Measurements from ENCODE around the gene FYN.

FYN gene

GRCh38 chr6:111885373-111886027 is 12.2 kb upstream of the FYN start:
- DNase-seq: no peak

DNA sequence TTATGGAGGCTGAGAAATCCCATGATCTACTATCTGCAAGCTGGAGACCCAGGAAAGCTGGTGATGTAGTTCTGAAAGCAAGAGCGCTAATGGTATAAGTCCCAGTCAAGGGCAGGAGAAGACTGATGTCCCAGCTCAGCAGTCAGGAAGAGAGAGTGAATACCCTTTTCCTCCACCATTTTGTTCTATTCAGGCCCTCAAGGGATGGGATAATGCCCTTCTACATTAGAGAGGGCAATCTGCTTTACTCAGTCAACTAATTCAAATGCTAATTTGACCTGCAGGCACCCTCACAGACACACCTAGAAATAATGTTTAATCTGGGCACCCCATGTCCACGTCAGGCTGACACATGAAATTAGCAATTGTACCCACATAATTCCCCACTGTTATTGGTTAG is 10.8 kb upstream of the FYN start:
- no peak for DNase-seq

GRCh38 chr6:111880181-111880888 is 7.1 kb upstream of the FYN start:
- DNase-seq: no peak

DNA sequence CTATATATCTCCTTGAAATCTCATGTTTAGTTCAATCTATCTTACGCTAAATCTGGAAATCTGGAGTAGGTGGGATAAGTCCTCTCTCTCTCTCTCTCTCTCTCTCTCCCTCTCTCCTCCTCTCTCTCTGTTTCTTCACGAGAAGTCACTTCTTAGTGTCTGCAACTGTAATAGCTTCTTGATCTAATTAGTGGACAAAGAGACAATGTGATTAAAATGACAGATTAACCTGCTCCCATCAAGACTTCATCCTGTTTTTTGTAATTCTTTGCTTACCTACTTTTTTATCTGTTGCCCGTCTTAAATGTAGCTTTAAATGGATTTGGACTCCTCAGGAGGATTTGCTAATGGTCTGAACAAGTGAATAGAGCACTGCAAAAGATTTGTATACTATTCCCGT is 2.5 kb upstream of the FYN start:
- no peak for DNase-seq

GRCh38 chr6:111874025-111874415 is 768 bp upstream of the FYN start:
- no peak for DNase-seq

GRCh38 chr6:111872401-111873177 is 663 bp downstream of the FYN start:
- peak; percentile 79 for DNase-seq

- DNase-seq: peak; percentile 78
Observed at GRCh38 chr6:111871725-111872400, 1.4 kb downstream of the FYN start.

- DNase-seq: peak; percentile 23
Observed at GRCh38 chr6:111871207-111871606, 2.0 kb downstream of the FYN start.

GRCh38 chr6:111870742-111871064 is 2.5 kb downstream of the FYN start:
- DNase-seq: no peak

GRCh38 chr6:111870051-111870741 is 3.1 kb downstream of the FYN start:
- no peak for DNase-seq

- DNase-seq: no peak
Observed at GRCh38 chr6:111866857-111867256, 6.4 kb downstream of the FYN start.

DNA sequence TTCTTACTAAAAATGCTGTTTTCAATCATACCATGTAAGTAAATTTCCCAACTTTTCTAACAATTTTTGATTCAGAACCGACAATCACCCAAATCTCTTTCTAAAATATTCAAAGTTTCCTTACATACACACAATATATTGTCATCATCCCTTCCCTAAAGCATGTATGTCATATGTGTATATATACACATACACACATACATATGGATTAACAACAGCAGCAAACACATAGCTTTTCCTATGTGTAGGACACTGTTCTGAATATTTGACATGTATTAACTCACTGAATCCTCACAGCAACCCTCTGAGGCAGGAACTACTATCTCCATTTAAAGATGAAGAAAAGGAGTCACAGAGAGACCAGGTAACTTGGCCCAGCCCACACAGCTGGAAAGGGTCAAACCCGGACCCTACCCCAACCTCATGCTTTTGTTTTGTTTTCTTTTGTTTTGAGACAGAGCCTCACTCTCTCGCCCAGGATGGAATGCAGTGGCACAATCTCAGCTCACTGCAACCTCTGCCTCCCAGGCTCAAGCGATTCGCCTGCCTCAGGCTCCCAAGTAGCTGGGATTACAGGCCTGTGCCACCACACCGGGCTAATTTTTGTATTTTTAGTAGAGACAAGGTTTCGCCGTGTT is 7.2 kb downstream of the FYN start:
- DNase-seq: no peak

DNA sequence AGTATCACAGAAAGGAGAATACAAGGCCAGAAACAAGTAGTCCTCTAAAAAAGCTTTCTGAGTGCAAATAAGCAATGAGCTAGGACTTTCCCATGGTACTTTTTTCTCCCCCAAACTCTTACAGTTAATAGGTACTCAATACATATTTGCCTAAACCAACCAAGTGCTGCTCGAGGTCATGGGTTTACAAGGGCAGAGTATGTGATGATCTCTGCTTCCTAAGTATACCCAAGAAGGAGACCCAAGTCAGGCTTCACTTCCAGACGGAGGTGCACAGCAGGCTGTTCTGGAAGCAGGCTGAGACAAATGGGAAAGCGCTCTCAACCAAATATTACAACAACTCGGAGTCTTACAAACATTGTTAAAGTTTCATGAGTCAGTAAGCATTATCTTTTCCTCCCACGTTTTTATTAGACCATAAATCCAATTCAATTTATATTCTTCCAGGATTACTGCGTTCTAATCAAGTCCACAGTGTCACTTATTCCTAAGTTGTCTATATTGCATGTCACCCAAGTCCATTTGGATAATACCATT is 8.1 kb downstream of the FYN start:
- DNase-seq: no peak

GRCh38 chr6:111864138-111865048 is 8.9 kb downstream of the FYN start:
- no peak for DNase-seq

- DNase-seq: no peak
Observed at GRCh38 chr6:111862741-111863140, 10.5 kb downstream of the FYN start.

DNA sequence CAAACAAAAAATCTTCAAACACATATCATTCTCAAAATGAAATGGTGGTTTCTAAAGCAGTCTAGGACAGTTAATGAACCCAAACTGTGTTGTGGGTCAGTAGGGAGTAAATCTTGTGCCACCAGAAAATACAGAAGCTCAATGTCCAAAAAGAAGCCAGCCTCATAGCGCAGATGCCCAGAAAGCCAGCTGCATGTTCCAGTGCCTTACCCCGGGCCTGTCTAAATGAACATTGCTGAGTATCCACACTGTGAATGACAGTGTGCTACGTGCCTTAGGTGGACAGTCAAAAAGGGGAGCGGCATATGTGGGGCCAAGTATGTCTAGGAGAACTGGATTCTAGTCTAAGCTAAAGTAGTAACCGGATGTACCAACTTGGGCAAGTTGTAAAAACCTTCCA is 10.9 kb downstream of the FYN start:
- DNase-seq: no peak

DNA sequence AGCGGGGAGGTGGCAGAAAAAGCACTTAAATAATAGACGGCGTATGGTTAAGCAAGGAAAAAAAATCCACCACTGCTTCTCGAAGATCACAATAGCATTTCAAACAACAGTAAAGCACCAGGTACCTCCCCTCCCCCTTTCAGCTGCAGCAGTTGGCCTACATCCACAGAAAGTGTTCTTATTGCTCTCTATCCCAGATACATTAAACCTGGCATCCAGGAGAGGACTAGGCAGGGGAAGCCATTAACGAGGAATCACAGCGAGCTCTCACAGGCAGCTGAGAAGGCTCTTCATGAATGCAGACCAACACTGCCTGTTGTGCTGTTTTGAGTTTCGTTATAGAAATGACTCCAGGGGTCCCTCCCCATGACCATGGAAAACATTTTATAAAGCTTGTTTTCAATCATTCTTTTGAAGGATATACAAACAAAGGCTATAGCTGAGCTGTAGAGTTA is 11.8 kb downstream of the FYN start:
- no peak for DNase-seq

GRCh38 chr6:111858347-111858746 is 14.9 kb downstream of the FYN start:
- no peak for DNase-seq

DNA sequence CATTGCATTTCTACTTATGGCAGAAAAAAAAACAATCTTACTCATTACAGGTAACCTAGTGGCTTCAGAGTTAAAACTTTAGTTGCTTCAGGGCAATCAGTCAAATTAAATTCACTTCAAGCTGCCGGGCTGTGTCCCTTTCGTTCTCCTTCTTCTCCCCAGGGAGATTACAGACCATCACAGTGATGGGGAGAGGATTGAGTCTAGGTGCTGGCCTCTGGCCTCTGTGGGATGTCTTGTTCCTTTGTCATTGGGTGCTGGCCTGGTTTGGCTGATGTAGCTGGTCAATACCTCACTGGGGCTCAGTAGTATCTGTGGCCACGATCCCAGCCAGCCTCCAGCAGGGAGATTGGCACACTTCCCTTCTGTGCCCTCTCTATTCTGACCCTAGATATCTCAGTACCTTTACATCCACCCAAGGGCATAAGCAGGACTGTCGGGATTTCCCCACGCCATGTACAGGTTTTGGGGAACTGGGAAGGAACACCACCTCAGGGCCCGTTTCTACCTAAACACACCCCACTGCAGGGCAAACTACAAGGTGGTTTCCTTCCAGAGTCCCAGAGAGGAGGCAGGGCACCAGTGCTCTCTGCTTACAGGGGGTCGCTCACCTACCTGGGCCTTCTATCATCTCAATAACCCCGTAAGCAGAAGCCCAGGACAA is 15.4 kb downstream of the FYN start:
- DNase-seq: no peak

GRCh38 chr6:111855753-111856152 is 17.5 kb downstream of the FYN start:
- DNase-seq: no peak
